HG02610 (cell line): ENCODE results near the gene ZNF43.
"Not testable (repeated sequence)": the region's sequence is repeated elsewhere in the genome, so short reads cannot be mapped to it uniquely, and the experiment has no call there.

Source experiments
- ATAC-seq: cut with Tn5 transposase; IDR thresholded peaks from one replicate; pipeline ENCODE4 v1.9.1; 2021; ENCODE audit warnings: mild to moderate bottlenecking, moderate library complexity; ENCODE audit not compliant: unreplicated experiment

Gene ZNF43

GRCh38 chr19:21812448-21812847, 23.5 kb downstream of the ZNF43 start:
- no peak for ATAC-seq

DNA sequence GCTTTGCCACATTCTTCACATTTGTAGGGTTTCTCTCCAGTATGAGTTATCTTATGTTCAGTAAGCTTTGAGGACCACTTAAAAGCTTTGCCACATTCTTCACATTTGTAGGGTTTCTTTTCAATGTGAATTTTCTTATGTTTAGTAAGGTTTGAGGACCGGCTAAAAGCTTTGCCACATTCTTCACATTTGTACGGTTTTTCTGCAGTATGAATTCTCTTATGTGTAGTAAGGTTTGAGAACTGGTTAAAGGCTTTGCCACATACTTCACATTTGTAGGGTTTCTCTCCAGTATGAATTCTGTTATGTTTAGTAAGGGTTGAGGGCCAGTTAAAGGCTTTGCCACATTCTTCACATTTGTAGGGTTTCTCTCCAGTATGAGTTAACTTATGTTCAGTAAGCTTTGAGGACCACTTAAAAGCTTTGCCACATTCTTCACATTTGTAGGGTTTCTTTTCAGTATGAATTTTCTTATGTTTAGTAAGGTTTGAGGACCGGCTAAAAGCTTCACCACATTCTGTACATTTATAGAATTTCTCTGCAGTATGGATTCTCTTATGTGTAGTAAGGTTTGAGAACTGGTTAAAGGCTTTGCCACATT, 27.5 kb downstream of the ZNF43 start:
- ATAC-seq: not testable (repeated sequence)

GRCh38 chr19:21789466-21790085, 46.4 kb downstream of the ZNF43 start:
- no peak for ATAC-seq

GRCh38 chr19:21786936-21787335, 49.0 kb downstream of the ZNF43 start:
- no peak for ATAC-seq

DNA sequence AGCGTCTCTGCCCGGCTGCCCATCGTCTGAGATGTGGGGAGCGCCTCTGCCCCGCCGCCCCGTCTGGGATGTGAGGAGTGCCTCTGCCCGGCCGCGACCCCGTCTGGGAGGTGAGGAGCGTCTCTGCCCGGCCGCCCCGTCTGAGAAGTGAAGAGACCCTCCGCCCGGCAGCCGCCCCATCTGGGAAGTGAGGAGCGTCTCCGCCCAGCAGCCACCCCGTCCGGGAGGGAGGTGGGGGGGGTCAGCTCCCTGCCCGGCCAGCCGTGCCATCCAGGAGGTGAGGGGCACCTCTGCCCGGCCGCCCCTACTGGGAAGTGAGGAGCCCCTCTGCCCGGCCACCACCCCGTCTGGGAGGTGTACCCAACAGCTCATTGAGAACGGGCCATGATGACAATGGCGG, 60.2 kb downstream of the ZNF43 start:
- ATAC-seq: not testable (repeated sequence)

- ATAC-seq: peak; percentile 97
These were observed 68.7 kb downstream of the ZNF43 start, which contains the start of gene ZNF100 for GRCh38 chr19:21767065-21767800. ZNF100 (minus strand) TSS chr19:21767579; CDS start chr19:21767429, 150 bp downstream.

DNA sequence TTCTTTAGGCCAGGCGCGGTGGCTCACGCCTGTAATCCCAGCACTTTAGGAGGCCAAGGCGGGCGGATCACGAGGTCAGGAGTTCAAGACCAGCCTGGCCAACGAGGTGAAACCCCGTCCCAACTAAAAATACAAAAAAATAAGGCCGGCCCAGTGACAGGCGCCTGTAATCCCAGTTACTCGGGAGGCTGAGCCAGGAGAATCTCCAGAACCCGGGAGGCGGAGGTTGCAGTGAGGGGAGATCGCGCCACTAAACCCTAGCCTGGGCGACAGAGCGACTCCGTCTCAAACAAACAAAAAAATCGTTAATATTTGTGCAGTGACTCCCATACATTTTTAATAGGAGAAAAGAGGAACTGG, 69.3 kb downstream of the ZNF43 start:
- ATAC-seq: peak; percentile 12

DNA sequence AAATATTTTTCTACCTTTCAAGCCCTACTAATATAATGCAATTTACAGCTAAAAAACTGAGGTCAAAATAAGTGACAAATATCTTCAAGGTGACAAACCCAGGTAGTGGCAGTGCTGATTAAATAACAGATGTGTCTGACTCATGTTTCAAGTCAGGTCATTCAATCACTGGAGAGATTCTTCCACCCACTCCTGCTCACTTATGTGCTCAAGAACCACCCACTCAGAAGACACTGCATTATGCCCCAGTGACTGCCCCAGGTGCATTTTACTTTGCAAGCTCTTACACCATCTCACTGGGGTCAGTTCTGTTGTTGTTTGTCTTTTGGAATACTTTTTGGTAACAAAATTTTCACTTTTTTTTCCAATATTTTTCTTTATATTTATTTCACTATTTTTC, 70.8 kb downstream of the ZNF43 start:
- ATAC-seq: no peak

DNA sequence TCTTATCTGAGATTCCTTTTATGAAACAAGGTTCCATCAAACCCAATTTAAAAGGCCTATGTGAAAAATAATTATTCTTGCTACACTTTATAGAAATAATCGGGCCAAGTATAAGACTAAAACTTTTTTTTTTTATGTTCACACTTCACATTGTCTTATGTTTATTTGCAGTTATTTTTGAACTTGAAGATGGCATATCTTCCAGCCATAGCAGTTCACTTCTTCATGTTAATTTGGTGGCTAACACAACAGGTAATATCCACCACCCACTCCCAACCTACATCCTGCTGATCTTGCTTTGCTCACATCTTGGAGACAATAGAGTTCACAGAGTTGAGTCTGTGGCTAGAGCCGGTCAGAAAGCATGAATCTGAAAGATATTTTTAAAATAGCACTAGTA, 74.4 kb downstream of the ZNF43 start:
- ATAC-seq: not testable (repeated sequence)

GRCh38 chr19:21758296-21758695, 77.7 kb downstream of the ZNF43 start:
- no peak for ATAC-seq

- ATAC-seq: not testable (repeated sequence)
These were observed 80.4 kb downstream of the ZNF43 start for GRCh38 chr19:21755555-21755954.
